HG02798 (cell line): ENCODE results near the gene NUDCD2.
A peak's percentile ranks its signal among the peaks of the same experiment; 100 is the strongest.
"Not testable (repeated sequence)": the region's sequence is repeated elsewhere in the genome, so short reads cannot be mapped to it uniquely, and the experiment has no call there.

Experiments used
- ATAC-seq: cut with Tn5 transposase; IDR thresholded peaks from one replicate; pipeline ENCODE4 v1.9.1; 2021; ENCODE audit warnings: mild to moderate bottlenecking; ENCODE audit not compliant: unreplicated experiment, poor library complexity

The NUDCD2 gene

DNA sequence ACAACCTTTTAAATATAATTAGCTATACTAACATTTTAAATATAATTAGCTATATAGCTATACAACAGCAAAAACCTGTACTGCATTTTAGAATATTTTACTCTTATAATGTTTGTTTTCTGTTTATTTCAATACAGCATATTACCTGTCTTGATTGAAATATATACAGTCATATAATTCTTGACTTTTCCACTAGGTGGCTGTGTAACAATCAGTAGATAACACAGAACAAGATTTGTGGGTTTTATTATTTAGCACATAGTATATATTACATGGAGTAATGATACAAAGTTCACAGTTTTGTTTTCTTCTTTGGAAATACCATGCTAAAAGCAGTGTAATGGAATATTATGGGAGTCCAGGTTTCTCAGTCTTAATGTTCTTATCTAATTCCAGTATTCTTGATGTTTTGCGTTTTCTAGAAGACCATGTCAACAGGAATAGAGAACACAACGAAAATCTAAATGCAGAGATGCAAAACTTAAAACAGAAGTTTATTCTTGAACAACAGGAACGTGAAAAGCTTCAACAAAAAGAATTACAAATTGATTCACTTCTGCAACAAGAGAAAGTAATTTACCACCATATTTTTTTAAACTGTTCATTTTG lies 13.8 kb upstream of the NUDCD2 start:
- ATAC-seq = peak; percentile 61

DNA sequence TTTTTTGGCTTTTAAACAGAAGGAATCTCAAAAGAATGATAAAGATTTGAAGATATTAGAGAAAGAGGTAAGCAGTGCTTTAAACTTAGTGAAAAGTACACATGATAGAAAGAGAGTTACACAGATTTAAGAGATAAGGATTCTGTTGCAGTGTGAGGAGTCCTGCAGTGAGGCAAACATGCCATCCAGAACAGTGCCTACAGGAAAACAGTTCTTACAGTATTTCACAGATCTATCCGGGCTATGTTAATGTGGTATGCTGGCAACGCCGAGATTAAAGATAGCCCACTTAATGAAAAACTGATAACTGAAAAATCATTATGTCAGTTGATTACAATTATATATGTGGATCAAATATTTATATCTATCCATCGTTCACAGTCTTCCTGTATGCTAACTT lies 7.8 kb upstream of the NUDCD2 start:
- ATAC-seq = no peak

DNA sequence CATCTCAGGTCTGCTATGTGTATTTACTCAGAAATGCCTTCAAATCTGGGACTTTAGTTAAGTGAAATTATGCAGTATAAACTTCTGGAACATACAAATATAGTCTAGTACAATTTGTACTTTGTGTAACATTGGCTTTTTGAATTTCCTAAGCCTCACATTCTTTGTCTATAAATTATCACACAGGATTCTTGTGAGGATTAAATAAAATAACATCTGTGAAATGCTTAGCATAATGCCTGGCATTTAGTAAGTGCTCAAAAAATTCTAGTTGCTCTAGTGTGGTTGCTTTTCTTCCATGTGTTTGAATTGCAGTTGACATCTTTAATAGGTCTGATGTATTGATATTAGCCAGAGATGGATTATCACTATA lies 3.1 kb upstream of the NUDCD2 start:
- ATAC-seq = no peak

DNA sequence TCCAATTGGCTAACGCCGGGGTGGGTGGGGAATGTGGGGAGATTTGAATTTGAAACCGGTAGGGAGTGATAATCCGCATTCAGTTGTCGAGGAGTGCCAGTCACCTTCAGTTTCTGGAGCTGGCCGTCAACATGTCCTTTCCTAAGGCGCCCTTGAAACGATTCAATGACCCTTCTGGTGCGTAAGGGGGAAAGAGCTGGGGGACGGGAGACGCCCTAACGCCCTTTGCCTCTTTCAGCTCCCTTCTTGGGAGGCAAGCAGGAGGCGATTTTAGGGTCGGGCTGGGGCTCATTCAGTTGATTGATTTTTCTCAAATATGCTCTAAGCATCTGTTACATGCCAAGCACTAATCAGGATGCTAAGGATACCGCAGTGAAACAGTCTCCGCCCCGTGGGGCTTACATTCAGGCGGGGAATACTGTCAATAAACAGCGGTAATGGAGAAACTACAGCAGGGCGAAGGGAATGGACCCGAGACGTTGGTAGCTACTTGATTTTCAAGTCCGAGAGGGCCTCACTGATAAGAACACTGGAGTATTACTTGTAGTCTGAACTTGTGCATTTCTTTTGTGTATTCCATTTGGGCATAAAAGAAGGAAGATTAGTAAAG lies 765 bp upstream of the NUDCD2 start, which contains the start of gene HMMR:
Gene HMMR, plus strand, starts transcription at position 71 of the 610 bp plus-strand sequence. Its CDS starts 61 bp downstream, at position 132.
- no peak for ATAC-seq

DNA sequence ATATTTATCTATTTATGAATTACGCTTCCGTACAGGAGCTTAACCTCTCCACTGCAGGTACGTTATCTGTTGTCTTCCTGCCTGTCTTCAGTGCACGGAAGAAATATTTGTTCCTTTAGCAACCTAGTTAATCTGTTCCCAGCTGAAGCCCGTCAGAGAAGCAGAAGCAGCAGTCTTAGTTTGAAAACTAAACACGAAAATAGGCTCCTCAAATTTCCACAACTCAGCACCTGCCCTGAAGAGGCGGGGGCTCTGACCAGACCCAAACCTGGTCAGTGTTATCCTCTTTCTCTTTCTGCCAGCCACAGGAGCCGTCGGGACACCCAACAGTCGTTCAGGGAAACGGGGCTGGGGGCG lies 462 bp downstream of the NUDCD2 start:
- ATAC-seq = peak; percentile 8

DNA sequence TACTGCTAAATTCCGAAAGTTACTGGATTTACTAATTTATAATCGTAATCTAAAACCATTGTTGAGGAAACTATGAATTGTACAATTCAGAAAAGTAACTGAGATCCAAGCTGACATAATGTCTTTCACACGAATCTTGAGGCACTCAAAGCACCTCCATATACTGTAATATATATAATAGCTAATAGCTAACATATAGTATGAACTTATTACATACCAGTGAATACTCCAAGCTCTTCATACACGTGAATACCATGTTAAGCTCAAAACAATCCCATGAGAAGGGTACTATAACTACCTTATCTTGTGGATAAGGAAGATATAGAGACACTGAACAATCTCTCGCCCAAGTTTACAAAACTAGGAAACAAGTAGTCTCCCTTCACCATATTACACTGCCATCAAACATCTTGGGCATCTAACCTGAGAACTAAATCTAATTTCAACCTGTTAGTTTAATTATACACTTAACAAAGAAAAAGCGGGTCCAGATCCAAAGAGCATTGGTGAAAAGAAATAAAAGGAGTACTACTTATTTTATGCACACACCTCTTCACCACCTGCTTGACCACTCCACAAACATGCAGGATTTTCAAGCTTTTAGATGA lies 1.0 kb downstream of the NUDCD2 start:
- ATAC-seq = no peak

DNA sequence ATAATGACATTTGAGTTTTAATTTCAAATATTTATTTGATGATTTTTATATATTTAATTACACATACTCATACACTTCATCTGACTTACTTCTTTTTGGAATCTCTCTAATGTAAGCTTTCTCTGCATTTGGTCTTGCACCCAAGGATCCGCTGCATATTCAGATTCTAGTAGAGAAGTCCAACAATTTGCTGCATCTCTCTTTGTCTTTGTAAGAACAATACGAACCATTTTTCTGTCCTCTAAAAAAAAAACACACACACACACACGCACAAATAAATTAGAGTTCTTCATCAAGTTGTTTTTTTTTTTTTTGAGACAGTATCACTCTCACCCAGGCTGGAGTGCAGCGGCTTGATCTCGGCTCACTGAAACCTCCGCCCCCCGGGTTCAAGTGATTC lies 3.1 kb downstream of the NUDCD2 start:
- ATAC-seq = no peak

DNA sequence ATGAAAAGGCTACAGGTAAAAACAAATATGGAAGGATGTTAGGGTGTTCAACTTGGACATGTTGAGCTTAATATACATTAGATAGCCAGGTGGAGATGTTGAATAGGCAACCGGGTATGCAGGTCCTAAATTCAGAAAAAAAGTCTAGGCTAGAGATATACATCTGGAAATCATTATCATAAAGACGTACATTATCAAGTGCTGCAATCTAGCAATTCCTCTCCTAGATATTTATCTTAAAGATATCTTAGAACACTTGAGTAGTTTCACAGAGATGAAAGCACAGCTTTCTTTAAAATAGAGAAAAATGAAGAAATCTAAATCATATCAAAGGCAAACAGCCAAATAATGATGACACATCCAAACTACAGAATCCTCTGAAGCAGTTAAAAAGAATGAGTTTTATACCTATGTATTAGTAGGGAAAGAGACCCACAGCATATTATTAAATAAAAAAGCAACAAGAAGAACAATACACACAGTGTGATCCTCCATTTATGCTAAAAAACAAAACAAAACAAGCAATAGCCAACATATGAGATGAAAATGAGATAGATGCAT lies 3.8 kb downstream of the NUDCD2 start:
- no peak for ATAC-seq

DNA sequence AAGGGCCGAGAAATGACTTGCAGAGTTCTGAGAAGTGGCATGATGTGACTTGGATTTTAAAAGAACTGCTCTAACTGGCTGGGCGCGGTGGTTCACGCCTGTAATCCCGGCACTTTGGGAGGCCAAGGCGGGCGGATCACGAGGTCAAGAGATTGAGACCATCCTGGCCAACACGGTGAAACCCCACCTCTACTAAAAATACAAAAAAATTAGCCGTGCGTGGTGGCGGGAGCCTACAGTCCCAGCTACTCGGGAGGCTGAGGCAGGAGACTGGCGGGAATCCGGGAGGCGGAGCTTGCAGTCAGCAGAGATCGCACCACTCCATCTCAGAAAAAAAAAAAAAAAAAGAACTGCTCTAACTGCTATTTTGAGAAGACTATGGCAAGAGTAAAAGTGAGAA lies 4.5 kb downstream of the NUDCD2 start:
- not testable (repeated sequence) for ATAC-seq

DNA sequence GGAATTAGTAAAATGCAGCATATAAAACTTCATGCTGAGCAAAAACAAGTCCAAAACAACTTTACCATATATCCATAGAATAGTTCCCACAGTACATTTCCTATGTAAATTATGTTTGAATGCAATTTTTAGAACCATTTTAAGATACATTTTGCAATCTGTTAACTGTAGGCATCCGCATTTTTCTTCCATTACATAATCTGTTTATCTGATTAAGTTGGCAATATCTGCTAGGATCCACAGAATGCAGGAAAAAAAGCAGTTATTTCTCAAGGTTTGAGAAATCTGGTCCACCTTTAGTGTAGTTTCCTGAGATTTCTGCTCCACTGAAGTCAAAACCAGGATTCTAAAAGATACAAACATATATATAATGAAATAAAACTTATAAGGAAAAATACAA lies 6.2 kb downstream of the NUDCD2 start:
- ATAC-seq = no peak

DNA sequence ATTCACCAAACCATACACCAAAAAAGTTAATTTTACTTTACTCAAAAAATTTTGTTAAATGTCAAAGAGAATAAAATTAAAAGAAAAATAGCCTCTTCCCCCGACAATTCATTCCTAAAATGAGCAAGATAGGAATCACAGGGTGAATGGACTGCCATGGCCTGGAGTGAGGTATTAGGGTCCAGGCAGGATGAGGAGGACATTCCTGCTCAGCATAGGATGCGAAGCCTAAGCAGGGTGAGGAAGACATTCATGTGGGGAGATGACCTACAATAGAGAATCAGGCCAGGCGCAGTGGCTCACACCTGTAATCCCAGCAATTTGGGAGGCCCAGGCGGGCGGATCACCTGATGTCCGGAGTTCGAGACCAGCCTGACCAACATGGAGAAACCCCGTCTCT lies 8.4 kb downstream of the NUDCD2 start:
- no peak for ATAC-seq

DNA sequence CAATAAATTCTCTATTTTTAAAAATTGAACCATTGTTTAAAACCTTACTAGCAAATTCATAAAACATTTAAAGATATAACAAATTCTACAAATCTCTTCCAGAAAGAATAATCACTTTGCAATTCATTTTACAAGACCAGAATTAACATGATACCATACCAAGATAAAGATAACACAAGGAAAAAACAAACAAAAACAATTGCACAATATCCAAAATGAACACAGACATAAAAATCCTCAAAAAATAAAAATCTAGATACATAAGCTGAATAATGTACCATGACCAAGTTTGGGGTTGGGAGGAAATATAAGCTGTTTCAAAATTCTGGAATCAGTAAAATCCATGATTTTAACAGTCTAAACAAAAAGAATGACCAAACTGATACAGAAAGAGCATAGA lies 11.4 kb downstream of the NUDCD2 start:
- no peak for ATAC-seq

DNA sequence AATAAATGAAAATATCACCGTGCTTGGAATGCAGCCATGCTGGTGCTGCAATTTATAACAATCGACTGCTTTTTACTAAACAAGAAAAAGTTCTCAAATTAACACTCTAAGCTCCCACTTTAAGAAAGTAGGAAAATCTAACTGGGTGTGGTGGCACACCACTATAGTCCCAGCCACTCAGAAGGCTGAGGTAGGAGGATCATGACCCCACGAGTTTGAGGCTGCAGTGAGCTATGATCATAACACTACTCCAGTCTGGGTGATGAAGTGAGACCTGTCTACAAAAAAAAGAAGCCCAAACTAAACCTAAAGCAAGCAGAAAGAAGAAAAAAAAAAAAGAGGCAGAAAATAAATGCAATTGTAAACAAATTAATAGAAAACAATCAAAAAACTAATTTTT lies 12.0 kb downstream of the NUDCD2 start:
- no peak for ATAC-seq

DNA sequence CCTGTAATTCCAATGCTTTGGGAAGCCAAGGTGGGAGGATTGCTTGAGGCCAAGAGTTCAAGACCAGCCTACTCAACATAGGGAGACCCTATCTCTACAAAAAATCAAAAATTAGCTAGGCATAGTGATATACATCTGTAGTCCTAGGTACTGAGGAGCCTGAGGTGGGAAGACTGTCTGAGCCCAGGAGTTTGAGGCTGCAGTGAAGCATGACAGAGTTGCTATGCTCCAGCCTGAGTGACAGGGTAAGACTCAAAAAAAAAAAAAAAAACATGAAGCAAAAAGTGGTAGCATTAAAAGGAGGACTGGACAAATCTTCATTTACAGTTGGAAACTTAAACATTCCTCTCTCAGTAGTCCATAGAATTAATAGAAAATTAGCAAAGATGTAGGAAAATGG lies 12.7 kb downstream of the NUDCD2 start:
- no peak for ATAC-seq

DNA sequence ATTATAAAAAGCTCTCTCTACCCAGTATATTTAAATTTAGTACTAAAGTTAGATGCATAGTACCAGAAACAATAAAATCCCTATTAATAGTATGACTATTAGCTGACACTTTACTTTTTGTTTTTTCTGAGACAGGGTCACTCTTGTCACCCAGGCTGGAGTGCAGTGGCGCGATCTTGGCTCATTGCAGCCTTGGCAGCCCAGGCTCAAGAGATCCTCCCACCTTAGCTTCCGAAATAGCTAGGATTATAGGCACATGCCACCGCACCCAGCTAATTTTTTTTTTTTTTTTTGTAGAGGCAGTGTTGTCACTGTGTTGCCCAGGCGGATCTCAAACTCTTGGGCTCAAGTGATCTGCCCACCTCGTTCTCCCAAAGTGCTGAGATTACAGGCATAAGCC lies 14.6 kb downstream of the NUDCD2 start:
- no peak for ATAC-seq

DNA sequence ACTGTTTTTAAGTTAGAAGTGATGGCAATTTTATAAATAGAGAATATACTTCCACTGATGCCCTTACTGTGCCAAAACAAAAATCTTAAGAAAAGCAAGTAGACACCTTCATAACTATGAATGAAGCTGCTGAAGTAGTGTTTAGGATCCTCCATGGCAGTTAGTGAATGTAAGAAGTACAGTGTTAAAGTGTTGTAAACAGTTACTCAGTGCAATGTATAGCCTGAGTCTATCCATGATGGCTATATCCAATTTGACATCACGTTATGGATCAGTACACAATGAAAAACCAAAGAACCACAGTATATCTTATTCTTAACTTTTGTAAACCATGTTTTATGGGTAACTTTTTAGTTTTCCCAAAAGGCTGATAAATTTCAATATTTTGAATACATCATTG lies 15.4 kb downstream of the NUDCD2 start:
- no peak for ATAC-seq

DNA sequence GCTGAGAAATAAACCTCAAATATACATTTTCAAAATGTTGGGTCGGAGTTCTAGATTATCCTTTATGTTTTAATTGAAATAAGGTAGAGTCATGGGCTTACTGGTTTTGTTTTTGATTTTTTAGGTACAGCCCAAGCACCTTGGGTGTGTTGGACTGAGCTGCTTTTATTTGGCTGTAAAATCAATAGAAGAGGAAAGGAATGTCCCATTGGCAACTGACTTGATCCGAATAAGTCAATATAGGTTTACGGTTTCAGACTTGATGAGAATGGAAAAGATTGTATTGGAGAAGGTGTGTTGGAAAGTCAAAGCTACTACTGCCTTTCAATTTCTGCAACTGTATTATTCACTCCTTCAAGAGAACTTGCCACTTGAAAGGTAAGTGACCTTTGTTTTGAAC lies 18.9 kb downstream of the NUDCD2 start:
- no peak for ATAC-seq

DNA sequence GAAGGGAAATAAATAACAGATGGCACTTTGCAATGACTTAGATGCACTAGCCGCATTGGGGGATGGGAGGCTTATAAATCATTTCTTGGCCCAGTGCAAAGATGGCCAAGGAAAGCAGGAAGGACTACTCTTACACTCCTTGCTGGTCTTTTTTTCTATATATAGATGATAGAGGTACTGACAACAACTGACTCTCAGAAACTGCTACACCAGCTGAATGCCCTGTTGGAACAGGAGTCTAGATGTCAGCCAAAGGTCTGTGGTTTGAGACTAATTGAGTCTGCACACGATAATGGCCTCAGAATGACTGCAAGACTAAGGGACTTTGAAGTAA lies 20.8 kb downstream of the NUDCD2 start:
- no peak for ATAC-seq

DNA sequence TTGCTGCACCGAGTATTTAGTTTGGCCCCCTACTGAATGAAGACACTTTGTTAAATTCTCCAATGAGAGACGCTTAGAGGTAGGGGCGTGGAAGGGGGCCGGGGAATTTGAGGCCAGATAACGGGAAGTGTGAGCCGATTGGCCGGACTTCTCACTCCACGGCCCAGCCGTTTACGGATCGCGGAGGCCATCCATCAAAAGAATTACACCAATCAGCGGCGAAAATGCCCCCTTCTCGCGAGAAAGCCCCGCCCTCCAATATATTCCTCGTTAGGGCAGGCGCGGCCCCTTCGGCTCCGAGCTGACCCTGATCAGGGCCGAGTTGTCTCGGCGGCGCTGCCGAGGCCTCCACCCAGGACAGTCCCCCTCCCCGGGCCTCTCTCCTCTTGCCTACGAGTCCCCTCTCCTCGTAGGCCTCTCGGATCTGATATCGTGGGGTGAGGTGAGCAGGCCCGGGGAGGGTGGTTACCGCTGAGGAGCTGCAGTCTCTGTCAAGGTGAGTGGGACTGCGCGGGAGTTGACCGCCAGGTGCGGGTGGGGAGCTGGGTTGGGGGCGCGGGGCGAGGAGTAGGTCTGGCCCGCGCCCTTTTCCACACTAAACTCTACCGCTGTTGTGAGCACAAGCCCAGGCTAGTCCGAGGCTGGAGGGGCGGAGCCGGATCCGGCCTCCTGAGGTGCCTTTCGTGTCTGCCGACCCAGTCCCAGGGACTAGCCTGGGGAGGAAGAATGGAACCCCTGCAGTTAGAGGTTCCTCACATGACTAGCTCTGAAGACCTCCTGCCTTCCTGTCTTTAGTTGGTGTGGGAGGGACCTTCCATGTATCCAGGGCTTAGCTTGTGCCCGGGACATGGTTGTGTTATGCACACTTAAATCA lies 22.4 kb downstream of the NUDCD2 start, which contains the start of gene CCNG1:
Gene CCNG1, plus strand, starts transcription at position 287 of the 874 bp plus-strand sequence. CDS start 1,662 bp downstream, outside the sequence.
- ATAC-seq = peak; percentile 98

DNA sequence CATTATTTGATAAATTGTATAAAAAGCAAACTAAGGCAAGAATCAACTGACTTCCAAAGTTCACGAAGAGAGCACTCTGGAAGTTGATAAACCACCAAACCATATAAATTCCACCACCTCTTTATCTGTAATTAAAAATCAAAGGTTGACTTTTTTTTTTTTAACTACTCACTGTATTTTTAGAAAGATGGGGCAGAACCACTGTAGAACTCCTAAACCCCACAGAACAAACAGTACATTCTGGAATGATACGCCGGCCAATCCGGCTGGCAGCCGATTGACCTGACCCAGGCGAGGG lies 22.9 kb downstream of the NUDCD2 start:
- no peak for ATAC-seq

DNA sequence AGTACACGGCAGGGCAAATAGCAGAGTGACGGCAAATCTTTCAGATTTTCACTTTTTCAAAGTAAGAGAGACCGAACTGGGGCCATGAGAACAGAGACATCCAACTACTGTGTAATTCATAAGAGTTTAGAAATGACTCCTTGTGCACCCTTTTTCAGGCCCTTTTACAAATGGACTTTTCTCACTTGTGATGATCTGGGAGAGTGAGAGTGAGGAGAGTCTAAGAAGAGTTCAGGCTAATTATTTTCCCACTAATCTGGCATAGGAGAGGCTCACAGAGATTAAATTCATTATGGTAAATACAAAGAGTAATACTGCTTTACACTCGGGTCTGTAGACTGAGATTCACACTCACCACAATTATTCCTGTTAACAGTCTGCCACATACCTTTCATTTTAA lies 23.4 kb downstream of the NUDCD2 start:
- no peak for ATAC-seq
